Activated T-helper 1 cell treated with Interleukin-2 at 50 U/mL for 16 hours (primary cell): ENCODE data around the gene PRKCE.

Experiments used
- DNase-seq: peaks from one replicate; pipeline ENCODE4 v3.0.0-alpha.2; 2020; ENCODE audit warnings: low read depth

Gene PRKCE

DNA sequence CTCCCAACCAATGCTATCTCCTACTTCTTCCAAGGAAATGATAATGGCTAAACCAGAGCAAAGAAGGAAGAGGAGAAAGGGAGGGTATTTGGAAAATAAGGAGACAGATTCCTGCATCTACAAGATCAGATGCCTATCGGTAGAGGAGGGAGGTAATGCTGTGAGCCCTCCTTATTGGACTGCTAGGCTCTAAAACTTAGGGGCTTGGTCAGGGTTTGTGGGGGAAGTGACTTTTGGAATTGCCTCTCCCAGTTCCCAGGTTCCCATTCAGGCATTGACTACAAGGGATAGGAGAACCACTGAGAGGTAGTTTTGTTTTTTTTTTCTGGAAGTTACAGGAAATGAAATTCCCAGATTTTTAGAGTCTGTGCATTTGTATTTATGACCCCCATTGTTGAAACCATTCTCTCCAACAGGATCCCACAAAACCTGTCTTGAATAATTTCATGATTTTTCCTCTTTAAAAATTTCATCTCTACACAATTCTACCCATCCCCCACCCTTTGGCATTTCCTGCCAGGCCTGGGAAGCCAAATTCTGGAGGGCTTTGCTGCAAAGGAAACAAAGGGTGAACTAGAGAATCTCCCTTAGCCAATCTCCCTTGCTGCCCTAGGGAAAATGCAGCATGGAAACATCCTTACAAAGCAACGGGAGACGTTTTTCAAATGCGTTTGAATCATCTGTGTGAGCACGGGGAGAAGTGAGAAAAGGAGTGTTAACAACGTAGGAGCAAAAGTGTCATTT is 363.6 kb downstream of the PRKCE start:
- DNase-seq, result no peak

DNA sequence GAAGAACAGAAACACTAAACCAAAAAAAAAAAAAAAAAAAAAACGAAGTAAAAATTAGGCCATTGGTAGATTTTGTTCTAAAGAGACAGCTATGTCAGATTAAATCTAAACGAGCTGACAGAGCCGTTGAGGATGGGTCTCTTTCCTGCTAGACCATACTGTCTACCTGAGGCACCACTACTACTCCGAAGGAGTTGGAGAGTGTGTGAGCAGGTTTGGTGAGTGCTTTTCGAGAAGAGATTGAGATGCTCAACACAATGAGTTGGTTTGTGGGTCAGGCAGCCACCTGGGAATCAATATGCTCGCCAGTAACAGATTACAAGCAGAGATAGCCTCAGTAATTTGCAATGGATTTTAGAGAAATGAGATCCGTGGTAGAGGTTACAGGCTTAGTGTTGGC is 364.2 kb downstream of the PRKCE start:
- no peak for DNase-seq

DNA sequence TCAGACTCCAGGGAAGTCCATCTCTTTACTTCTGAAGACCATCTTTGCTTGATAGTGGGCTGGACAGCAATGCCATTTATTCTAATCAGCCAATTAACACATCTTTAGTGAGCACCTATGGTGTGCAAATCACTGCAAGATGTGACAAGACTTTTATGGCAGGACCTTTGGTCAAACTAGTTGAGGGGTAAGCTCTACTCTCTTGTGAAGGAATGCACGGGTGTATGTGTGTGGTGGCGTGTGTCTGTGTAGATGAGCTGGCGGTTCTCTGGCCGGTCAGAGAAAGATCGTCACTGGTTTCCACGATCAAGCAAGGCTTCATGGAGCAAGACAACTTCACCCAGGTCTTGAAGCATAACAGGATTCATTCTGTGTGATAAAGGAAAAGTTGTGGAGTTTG is 364.6 kb downstream of the PRKCE start:
- DNase-seq, result no peak

DNA sequence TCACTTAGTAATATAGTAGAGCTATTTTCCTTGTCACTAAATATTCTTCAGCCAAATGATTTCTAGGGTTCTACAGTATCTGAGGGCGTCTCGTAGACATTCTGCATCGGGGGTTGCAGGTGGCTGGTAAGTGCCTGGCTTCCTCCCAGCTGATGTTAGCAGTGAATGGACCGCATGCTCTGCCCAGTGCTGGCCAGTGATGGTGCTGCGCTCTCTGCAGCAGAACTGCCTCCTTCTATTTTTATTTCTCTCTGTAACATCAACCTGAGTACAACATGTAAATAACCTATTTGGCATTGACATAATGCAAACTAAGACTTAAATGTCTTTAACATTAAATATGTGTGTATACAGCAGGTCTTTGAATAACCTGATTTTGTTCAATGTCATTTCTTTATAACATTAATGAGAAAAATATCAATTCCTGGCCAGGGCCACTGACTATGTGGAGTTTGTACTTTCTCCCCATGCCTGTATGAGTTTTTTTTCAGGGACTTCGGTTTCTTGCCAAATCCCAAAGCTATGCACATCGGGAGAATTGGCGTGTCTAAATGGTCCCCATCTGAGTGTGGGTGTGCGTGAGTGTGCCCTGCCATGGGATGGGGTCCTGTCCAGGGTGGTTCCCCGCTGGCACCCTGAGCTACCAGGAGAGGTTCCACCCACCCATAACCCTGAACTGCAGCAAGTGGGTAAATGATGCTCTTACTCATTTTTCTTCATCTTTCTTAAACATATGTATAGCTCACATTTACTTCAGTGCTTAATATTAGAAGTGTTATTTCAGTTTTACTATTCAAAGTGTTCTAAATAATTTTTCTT is 367.5 kb downstream of the PRKCE start:
- no peak for DNase-seq

DNA sequence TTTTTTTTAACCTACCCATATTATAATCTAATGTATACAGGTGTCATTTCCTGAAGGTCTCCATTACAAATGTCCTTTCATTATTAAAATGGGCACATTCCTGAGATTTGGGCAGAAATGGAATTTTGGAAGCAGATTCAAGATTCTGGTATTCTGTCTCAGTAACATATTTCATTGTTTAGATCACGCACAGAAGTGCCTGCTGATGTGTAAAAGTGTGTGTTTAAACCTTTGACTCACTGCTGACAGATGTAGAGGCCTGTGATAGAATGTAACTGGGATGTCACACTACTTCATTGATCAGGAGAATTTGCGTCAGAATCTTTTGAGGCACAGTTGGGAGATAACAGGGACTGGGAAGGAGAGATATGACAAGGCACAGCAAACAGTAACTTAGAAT is 368.9 kb downstream of the PRKCE start:
- no peak for DNase-seq

DNA sequence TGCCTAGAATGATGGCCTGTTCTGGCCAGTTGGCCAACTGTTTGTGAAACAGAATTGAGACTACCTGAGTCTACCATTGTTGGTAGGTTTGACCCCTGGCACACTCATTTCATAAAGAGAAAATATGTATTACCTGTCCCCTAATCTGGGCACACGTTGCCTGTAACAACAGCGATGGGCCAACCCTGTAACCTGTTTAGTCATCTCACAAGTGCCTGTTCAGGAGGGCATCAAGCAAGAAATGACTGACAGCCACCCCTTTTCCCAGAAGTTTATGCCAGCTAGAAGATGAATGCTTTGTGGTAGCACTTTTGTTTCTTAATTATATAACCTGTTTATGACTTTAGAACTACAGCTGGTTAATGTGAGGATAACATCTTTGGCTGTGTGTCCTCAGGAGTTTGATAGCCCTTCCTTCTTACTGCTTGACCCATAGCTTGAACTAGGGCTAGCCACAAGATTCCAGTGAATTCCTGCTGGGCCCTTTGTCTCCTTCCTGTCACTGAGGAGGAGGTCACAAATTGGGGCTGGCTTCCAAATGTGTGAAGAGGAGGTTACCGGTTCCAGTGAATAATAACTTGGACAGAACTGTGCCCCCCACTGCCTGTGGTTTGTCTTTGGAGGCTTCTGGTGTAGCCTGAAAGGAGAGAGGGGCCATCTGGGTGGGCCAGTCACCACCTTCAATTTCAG is 371.8 kb downstream of the PRKCE start:
- DNase-seq, result no peak

DNA sequence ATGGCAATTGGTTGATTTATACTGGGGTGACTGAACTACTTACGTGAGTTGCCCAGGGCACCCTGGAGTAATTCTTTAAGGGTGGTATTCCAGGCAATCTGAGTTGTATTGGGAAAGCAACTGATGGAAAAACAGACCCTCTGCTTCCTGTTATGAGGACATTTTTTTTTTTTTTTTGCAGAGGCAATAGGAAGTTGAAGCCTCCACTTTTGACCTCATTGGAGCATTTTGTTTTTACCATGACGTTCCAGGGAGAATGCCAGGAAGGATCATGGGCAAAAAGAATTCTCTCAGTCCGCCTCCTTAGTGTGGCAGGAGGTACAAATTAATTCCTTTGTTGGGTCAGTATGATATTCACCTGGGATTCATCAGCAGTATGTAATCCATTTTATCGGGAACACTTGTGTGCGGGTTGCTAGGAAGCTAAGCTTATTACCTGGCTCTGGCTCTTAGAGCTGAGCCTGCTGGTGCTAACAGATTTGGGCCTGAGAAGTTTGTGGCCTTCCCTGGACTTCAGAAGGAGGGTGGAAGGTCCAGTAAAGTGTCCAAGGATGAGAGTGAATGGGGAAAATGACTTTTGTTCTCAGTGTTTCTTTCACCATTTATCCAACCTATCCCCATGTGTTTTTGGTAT is 372.8 kb downstream of the PRKCE start:
- DNase-seq, result no peak

DNA sequence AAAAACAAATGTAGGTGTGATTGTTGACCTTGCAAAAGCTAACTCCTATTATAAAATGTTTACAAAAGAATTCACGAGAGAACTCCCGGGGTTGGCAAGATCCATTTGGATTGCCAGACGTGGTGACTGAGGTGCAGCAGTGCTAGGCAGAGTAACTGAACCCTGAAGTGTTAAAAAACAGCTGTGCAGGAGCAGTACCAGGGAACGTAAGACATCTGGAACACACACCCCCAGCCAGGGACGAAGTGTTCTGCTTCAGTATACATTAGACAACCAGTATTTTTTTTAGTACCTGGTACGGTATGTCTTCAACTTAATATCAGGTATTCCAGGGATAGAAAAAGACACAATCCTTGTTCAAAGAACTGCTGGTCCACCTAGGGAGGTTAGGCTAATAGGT is 373.6 kb downstream of the PRKCE start:
- DNase-seq, result no peak

DNA sequence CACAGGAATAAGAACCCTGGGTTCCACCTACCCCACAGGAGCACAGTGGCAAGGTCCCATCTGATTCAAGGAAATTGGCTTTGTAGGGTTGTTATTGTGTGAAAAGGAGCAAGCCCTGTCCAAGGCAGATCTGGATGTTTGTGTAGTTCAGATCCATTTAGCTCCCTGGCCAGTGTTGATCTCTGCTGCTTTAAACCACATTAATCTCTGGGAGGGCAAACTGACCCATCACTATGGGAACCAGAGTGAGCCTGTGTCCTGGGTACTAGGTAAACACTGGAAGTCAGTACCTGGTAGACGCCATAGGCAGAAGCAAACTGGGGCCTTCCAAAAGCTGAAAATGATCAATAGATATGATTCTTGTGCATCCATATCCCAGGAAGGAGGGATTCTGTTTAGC is 374.2 kb downstream of the PRKCE start:
- no peak for DNase-seq

DNA sequence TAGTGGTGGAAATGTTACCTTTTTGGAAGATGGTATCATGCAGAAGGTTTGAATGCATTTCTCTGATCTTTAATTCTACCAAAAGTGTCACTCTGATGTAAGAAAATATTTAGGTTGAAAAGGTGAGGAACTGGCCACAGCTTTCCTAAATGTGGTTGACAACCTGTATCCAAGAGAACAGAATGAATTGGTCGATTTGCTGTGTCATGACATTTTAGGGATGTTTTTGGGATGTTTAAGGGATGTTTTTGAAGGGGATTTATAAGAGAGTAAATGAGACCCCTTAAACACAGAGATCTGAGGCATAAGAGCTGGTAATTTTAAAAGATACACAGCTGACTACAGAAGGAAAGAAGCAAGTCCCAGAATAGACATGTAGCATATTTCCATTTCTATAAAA is 375.0 kb downstream of the PRKCE start:
- DNase-seq, result no peak

DNA sequence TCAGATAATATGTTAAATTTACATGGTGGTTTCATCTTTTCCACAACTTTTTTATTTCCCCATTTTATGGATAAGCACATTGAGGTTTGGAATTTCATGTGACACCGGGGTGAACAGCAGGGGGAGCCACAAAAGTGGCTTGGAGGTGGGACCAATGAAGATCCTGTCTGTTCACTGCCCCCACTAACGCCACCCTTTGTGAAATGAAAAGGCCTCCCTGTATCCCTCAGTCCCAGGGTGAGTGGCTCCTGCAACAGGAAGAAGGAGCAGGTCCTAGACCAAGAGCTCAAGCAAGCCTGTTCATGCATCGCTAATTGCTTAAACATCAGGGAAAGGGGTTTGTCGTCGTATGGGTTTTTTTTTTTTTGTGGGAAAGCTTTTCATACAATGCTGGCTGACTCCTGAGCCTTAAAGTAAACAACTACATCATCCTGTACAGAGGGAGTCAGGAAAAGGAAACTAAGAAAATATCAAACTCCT is 377.9 kb downstream of the PRKCE start:
- no peak for DNase-seq

DNA sequence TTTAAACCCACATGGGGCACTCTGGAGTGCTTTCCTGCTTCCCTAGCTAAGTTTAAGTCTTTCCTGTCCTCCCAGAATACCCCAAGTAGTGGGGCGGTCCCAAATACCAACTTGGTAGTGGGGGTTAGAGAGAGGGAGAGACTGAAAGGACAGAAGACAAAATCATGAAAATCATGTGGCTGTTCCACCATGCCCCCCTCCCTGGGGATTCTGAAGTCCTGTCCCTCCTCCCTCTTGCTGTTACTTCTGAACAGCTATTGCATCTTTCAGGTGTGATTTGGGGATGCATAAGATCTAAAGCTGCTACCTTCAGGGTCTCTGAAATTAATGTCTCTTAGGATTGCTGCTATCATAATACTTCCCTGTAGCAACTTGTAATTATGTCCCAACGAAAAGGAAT is 378.9 kb downstream of the PRKCE start:
- no peak for DNase-seq

DNA sequence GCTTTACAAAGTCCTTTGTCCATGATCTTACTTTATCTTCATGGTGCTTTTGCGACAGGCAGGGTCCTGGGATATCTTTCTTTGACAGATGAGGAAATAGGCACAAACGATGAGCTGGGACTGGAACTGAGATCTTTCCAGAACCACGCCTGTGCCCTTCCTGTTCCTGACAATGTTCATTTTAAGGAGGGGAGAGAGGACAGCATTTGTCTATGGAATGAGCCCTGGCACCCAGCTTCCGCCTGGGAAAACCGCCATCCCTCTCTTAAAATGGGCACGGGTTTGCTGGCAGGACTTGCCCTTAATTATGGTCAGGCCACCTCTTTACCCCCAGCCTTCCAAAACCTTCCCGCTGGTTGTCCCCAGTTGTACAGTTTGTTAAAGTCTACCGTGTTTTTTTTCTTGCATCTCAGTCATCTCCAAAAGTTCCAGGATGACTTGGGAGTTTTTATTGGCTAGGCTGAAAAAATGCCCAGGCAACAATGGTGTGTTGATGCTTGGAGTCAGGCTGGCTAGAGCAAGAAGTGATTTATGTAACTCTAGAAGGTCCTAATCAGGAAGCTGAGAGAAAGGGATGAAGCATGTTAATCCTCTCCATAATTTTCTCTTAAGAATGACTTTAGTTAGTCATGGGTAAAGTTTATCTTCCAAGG is 380.8 kb downstream of the PRKCE start:
- DNase-seq, result no peak

DNA sequence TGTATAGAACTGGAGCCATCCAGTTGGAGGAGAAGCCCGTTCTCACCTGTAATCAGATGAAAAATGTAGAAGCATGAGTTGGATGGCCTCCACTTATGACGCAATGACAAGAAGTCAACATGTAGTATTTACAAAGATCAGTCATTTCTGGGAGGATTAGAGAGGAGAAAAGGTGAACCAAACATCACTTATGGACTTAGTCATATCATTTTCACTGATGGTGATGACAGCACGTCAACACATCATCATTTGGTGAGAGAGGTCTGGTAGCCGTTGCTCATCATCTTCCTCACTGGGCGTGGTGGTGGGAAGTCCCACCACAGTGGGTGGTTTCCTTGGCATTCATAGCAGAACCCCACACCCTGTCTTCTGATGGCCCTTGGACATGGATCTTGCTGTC is 381.5 kb downstream of the PRKCE start:
- DNase-seq, result no peak

DNA sequence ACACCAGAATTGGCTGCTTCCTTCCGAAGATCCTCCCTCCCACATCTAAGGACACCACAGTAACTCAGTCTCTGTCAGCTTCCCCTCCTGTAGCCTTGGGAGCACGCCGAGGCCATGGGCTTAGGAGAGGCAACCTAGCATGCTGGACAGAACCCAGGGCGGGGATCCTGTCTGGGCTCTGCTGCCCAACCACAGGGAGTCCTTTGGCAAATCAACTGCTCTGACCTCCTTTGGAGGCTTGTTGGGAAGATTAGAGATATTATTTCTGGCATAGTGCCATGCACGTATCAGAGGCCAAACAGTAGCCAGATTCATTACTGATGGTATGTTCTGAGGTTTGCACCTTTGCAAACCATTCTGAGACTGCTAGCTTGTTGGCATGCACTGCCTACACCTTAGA is 383.1 kb downstream of the PRKCE start:
- no peak for DNase-seq

DNA sequence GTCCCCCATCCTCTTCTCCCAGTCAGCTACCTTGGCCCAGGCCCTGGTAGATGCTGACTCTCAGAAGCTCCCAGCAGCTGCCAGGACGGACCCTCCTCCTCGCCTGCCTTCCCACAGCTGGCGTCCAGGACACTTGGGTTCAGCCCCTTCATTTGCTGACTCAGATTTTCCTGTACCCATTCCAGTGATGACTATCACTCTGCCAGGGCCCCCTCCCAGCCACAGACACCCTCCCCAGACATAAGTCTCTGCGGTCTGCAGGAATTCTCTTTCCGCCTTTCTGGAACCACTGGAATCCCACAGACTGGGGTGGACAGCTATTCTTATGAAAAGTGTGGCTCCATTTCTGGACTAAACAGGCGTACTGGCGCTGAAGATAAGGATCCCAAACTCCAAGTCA is 385.5 kb downstream of the PRKCE start:
- no peak for DNase-seq

DNA sequence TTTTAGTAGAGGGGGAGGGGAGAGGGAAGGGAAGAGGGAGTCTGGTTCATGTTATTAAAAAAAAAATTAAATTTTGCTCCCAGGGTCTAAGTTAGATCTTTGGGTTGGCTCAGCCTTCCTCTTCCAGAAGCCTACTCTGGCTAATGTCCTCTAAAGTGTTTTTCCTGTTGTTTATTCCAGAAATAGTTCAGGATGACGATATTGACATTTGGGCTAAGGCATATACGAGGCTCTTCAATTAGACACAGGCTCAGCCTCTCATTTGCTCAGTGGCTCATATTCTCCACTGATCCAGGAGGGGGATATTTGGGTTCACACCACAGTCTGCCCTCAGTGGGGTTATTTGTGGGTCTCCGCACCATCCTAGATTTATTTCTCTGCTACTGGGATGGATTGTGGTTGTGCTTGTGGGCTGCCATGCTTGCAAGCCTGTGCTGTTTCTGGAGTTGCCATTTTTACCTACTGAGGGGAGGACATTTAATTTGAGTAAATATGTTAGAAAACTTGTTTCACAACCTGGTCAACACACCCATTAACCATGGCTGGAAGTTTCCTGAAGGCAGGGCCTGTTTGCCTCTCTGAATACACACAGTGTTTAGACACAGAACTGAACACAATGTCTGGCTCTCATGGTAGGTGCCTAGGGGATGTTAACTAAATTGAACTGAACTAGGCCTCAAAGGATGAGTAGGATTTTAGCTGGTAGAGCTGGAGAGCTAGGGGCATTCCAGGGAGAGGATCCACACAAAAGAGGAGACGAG is 388.2 kb downstream of the PRKCE start:
- no peak for DNase-seq

DNA sequence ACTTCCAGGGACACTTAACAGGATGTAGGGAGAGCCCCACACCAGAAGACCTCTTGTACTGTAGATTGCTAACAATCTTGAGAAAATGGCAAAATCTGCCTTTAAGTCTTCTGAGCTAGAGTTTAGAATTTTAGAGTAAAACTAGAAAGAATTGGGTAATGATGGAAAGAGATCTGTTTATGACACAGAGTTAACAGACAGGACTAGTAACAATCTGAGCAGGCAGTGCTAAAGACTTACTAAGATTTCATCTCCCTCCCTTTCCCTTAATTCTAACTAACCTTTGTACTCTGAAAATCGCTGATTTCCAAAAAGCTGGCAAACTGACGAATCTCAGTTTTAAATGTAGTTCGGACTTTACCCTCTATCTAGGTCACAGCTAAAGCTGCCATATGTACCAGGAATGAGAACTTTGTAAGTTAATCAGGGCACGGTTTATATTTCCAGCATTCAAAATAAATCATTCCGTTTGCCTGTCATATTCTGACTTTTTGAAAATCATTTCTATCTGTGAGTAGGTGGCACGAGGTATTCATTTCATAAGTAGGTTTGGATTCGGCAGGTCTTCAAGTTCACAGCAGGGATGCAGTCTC is 389.2 kb downstream of the PRKCE start:
- no peak for DNase-seq

DNA sequence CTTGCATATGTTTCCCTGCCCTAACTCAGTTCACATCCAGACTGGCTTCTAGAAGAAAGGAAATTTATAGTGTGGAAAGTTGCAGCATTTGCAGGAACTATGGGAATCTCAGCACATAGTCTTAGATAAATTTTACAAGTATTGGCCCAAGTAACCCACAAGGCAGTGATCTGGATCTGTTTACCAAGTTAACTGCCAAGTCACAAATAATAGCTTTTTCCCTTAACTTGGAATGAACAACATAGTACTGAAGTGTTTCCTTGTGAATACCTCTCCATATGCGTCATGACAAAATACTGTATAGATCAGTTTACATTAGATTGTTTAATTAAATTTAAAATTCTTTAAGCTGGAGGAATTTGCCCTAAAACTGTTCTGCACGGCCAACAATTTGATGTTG is 390.0 kb downstream of the PRKCE start:
- no peak for DNase-seq

DNA sequence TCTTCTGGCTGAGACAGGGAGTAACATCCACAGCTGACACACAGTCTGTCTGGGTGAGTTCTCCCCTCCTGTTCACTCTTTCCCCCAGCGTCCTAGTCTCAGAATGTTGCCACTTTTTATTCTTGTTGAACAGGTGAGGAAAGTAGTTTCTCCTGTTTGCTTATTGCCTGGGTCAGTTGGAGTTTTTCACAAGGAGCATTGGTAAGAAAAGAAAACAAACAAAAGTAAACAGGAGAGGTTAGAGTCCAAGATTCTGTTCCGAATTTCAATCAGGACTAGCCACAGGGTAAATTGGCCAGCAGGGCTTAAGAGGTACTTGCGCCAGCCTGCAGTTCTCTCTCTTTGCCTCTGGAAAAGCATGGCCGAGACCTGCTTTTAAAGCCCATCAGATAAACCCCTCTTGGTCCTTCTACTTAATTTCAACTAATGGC is 390.7 kb downstream of the PRKCE start:
- no peak for DNase-seq

DNA sequence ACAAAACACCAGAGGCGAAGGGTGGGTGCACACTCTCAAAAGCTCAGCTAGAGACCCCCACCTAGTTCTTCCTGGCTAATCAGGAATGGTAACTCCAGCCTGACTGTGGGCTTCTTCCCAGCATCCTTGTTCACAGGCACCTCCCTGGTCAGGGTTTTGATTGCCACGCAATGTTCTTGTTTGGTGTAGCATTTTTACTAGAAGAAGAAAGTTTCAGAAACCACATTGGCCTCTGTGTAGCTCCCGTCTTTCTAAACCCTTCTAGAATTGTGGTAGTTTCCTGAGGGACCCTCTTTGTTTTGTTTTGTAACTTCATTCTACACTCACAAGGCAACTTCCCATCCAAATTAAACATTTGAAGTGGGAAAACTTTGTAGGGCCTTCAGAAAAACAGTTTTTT is 391.2 kb downstream of the PRKCE start:
- no peak for DNase-seq
